ENCODE data around the gene SMIM24. TPM values are rescaled to one million over a fixed set of nuclear protein-coding genes. Genes with fewer than 3 reads are reported as not detected.
"Not testable (repeated sequence)": the region's sequence is repeated elsewhere in the genome, so short reads cannot be mapped to it uniquely, and the experiment has no call there.

The SMIM24 gene
- total RNA-seq, 3 donors from 2014 or later (not counting 1 experiment from before 2014, with no cell fraction given) = 0.33 to 0.42 TPM; not detected in 1

DNA sequence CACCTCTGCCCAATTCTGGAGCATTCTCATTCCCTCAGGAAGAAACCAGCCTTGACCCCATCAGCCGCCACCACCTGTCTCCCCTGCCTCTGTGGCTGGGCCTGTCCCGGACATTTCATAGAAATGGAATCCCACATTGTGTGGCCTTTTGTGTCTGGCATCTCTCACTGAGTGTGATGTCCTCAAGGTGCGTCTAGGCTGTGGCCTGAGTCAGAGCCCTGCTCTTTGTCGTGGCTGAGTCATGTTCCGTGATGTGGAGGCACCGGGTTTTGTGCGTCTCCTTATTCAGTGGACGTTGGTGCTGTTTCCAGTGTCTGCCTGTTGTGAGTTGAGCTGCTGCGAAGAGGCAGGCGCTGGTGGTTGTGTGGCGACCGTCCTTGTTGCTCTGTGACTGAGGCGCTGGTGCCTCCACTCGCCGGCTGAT is 29.3 kb upstream of the SMIM24 start:
- ATAC-seq (no peak), DNase-seq (no peak)
- WGBS (ENCODE audit: insufficient coverage) = 67% methylated on average over 15 of the region's 15 CpGs
- H3K4me3 Mint-ChIP-seq = peak overlapping the region; percentile 79
- intact Hi-C loops (cut with micrococcal nuclease) = no loop called here
- Histone ChIP-seq H3K4me1 (ENCODE audit: control insufficient read depth, insufficient read depth, low read length) (peaks cover 56% of the 10 kb centered on the region), H3K27me3 (ENCODE audit: control insufficient read depth, insufficient read depth, low read length) (no peaks in the 10 kb centered on the region), H3K27ac (ENCODE audit: low read length) (no peak overlapping the region), H3K36me3 (ENCODE audit: control insufficient read depth, insufficient read depth, low read length) (peaks cover 11% of the 10 kb centered on the region), H3K4me3 (ENCODE audit: low read length) (no peak overlapping the region), H3K9me3 (ENCODE audit: control insufficient read depth, insufficient read depth, low read length) (no peaks in the 10 kb centered on the region)
- TF ChIP-seq, protein P1, sequence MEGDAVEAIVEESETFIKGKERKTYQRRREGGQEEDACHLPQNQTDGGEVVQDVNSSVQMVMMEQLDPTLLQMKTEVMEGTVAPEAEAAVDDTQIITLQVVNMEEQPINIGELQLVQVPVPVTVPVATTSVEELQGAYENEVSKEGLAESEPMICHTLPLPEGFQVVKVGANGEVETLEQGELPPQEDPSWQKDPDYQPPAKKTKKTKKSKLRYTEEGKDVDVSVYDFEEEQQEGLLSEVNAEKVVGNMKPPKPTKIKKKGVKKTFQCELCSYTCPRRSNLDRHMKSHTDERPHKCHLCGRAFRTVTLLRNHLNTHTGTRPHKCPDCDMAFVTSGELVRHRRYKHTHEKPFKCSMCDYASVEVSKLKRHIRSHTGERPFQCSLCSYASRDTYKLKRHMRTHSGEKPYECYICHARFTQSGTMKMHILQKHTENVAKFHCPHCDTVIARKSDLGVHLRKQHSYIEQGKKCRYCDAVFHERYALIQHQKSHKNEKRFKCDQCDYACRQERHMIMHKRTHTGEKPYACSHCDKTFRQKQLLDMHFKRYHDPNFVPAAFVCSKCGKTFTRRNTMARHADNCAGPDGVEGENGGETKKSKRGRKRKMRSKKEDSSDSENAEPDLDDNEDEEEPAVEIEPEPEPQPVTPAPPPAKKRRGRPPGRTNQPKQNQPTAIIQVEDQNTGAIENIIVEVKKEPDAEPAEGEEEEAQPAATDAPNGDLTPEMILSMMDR (IDR thresholded peaks at IDR 0.05) = no peak
- peak overlapping the region; percentile 83 to 87 for H3K27ac Mint-ChIP-seq
- peaks cover 39 to 54% of the 10 kb centered on the region in 2 donors for H3K4me1 Mint-ChIP-seq
- no peaks in the 10 kb centered on the region for H3K9me3 Mint-ChIP-seq
- H3K27me3 Mint-ChIP-seq (ENCODE audit: low read depth in 2 of 2) = no peaks in the 10 kb centered on the region
- no peaks in the 10 kb centered on the region for H3K36me3 Mint-ChIP-seq

DNA sequence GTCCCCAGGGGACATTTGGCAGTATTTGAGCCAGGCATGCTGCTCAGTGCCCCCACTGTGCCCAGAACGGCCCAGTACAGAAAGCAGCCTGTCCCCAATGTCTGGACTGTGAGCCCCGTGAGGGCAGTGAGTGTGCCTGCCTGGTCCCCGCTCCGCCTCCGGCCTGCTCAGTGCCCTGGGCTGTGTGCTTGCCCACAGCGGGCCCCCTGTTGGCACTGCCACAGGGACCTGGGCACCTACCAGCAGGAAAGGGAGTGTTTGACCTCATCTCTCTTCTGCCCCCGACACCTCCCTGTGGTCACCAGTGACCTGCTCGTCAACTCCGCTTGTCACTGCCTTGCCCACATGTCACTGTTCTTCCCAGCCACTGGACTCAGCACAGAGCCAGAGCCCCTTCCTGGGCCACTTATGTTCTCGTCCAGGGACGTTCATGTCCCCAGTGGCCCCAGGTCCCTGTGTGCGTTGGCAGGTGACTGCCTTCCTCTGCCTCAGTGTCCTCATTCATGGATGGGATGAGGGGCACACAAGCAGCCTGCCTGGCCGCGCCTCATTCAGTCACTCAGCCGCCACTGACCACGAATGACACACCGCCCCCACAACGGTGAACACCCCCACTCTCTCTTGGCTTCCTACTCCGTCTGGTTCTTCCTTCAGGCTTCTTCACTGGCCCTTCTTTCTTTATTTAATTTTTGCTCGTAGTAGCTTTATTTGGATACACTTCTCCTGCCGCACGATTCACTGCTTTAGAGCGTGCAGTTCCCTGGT is 28.6 kb upstream of the SMIM24 start:
- peaks cover 11% of the 10 kb centered on the region for H3K36me3 ChIP-seq (ENCODE audit: control insufficient read depth, insufficient read depth, low read length)
- peak overlapping the region; percentile 20 for H3K27ac ChIP-seq (ENCODE audit: low read length)
- no peaks in the 10 kb centered on the region for H3K27me3 ChIP-seq (ENCODE audit: control insufficient read depth, insufficient read depth, low read length)
- peak overlapping the region; percentile 79 for H3K4me3 Mint-ChIP-seq
- no peak overlapping the region for H3K4me3 ChIP-seq (ENCODE audit: low read length)
- WGBS (ENCODE audit: insufficient coverage) = 63% methylated on average over 23 of the region's 23 CpGs
- TF ChIP-seq, protein P1 (IDR thresholded peaks at IDR 0.05) = no peak
- no peaks in the 10 kb centered on the region for H3K9me3 Mint-ChIP-seq
- no peaks in the 10 kb centered on the region for H3K27me3 Mint-ChIP-seq (ENCODE audit: low read depth in 2 of 2)
- ATAC-seq = no peak
- no peak for DNase-seq
- H3K36me3 Mint-ChIP-seq = no peaks in the 10 kb centered on the region
- intact Hi-C loops (cut with micrococcal nuclease) = no loop called here
- H3K9me3 ChIP-seq (ENCODE audit: control insufficient read depth, insufficient read depth, low read length) = no peaks in the 10 kb centered on the region
- peaks cover 39 to 54% of the 10 kb centered on the region in 2 donors for H3K4me1 Mint-ChIP-seq
- H3K27ac Mint-ChIP-seq = peak overlapping the region; percentile 83 to 87
- H3K4me1 ChIP-seq (ENCODE audit: control insufficient read depth, insufficient read depth, low read length) = peaks cover 56% of the 10 kb centered on the region

DNA sequence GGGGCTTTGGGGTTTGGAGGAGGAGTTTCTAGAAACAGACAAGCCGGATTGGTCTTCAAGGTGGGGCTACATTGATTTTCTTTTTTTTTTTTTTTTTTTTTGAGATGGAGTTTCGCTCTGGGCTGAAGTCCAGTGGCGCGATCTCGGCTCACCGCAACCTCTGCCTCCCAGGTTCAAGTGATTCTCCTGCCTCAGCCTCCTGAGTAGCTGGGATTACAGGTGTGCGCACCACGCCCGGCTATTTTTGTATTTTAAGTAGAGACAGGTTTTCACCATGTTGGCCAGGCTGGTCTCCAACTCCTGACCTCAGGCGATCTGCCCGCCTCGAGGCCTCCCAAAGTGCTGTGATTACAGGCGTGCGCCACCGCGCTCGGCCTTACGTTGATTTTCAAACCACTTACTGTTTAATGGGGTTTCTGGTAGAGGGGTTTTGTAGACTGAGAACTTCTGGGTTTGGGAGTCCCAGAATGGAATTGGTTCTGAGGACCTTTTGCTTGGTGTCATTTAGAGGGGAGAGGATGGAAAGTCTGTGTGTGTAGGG is 27.9 kb upstream of the SMIM24 start:
- 98% methylated on average over 18 of the region's 18 CpGs for WGBS (ENCODE audit: insufficient coverage)
- ATAC-seq; H3K27me3 ChIP-seq (ENCODE audit: control insufficient read depth, insufficient read depth, low read length); H3K36me3 Mint-ChIP-seq; DNase-seq; H3K9me3 Mint-ChIP-seq; intact Hi-C loops (cut with micrococcal nuclease); H3K27me3 Mint-ChIP-seq (ENCODE audit: low read depth in 2 of 2); H3K9me3 ChIP-seq (ENCODE audit: control insufficient read depth, insufficient read depth, low read length); H3K4me3 ChIP-seq (ENCODE audit: low read length): not testable (repeated sequence)
- Mint-ChIP-seq H3K4me3 (peak overlapping the region; percentile 62), H3K27ac (peak overlapping the region; percentile 83 to 87), H3K4me1 (peaks cover 39 to 54% of the 10 kb centered on the region in 2 donors)
- H3K27ac ChIP-seq (ENCODE audit: low read length) = peak overlapping the region; percentile 11
- H3K4me1 ChIP-seq (ENCODE audit: control insufficient read depth, insufficient read depth, low read length) = peaks cover 56% of the 10 kb centered on the region
- H3K36me3 ChIP-seq (ENCODE audit: control insufficient read depth, insufficient read depth, low read length) = peaks cover 11% of the 10 kb centered on the region

DNA sequence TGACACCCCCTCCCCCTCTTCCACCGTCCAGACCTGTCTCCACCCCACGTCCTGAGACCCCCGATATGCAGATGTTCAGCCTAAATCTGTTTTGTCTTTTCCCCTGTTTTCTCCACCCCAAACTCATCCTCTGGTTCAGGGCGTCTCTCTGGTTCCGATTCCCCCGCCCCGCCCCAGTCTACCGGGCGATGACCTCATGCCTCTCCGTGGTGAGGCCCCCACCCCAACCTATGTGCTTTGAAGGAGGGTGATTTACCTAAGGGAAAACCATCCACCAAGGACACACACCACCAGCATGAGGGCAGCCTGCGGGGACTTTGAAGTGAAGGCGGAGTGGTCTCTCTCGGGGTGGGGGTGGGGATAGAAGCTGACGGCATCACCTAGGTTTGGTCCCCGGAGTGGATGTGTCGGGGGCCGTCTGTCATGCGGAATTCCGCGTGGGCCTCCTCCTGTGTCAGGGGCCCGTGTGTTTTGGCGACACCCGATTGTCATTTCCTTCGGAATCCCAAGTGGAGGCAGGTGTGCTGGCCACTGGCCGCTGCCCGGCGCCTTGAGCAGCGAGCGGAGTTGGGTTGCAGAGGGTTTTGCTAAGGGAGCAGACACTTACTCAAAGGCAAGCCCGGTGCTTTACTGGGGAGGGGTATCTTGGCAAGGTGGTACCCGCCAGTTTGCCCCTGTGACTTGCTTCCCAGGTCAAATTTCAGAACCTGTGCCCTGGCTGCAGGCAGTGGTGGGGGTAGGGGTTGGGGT is 27.2 kb upstream of the SMIM24 start:
- WGBS (ENCODE audit: insufficient coverage) = 71% methylated on average over 28 of the region's 31 CpGs
- TF ChIP-seq, protein P1 (IDR thresholded peaks at IDR 0.05) = no peak
- Histone ChIP-seq H3K9me3 (ENCODE audit: control insufficient read depth, insufficient read depth, low read length) (no peaks in the 10 kb centered on the region), H3K4me1 (ENCODE audit: control insufficient read depth, insufficient read depth, low read length) (peaks cover 56% of the 10 kb centered on the region), H3K4me3 (ENCODE audit: low read length) (peak overlapping the region; percentile 84), H3K27ac (ENCODE audit: low read length) (no peak overlapping the region), H3K36me3 (ENCODE audit: control insufficient read depth, insufficient read depth, low read length) (peaks cover 11% of the 10 kb centered on the region), H3K27me3 (ENCODE audit: control insufficient read depth, insufficient read depth, low read length) (no peaks in the 10 kb centered on the region)
- intact Hi-C loops (cut with micrococcal nuclease) = loop anchor here (2.0 kb wide), 1 partner anchor 65 kb away; the partner anchor contains the start of gene HMG20B
- Mint-ChIP-seq H3K9me3 (no peaks in the 10 kb centered on the region), H3K36me3 (no peaks in the 10 kb centered on the region), H3K4me1 (peaks cover 39 to 54% of the 10 kb centered on the region in 2 donors), H3K4me3 (peak overlapping the region; percentile 94), H3K27me3 (ENCODE audit: low read depth in 2 of 2) (no peaks in the 10 kb centered on the region), H3K27ac (peak overlapping the region; percentile 84 to 98)
- DNase-seq (peak in 1 of 2 donors; percentile 61), ATAC-seq (no peak)
